ENCODE data around the gene HDAC3.

DNA sequence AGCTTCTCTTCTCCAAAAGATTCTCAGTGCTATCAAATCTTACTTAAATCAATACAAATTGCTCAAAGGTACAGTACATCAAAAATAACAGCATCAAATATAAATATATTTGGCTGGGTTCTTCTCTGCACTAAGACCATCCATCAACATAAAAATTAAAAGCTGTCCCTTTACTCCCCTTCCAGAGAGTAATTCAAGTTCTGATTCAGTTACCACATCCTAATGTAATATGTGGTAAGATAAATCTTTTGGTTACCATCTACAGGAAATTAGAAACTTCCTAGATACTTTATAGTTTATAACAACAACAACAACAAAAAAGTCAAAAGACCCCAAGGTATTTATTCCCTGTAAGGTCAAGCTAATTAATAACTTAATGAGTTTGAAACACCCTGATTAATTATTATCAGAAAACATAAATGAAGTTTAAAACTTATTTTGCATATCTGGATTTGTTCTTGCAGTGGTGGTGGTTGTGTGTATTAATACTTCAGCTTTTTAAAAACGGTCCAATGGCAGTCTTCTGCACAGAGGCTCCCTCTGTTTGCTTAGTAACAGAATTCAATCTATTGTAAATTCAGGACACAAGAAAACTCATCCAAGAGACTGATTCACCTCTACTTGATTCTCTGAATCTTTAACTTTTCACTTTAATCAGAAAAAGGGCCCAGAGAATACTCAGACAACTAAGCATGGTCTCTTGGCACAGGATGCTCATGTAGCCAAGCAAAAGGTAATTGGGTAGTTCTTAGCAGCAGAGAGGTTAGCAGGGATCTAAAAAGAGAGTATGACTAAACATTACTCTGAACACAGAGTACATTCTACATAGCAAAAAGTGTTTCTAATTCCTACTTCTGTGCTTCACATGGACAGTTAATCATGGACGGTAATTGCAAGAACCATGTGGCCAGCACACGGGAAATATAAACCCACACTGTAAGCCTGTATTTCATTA, 38.0 kb downstream of the HDAC3 start:
- TF ChIP-seq CTCF (IDR thresholded peaks at IDR 0.05) = no peak
- TF ChIP-seq POLR2A (IDR thresholded peaks at IDR 0.05) = no peak

Measured in thyroid gland (tissue), 4 donors.